HL-60 (cell line): ENCODE data around the gene AGMAT.

Experiments used
- DNase-seq, 2 experiments: peaks; one replicate each; pipeline ENCODE4 v3.0.0-alpha.2; 2010 to 2020; ENCODE audit warnings: low read depth in 1 of 2, low spot score in 1 of 2
- H3K27ac ChIP-seq: fragments of 250-450 bp; sonication (Bioruptor Pico); replicated peaks from 2 replicates; pipeline ENCODE4 v1.5.1; 2020; ENCODE audit warnings: mild to moderate bottlenecking, moderate library complexity
- H3K27me3 ChIP-seq: fragments of 250-450 bp; sonication (Bioruptor Pico); 2 replicates; pipeline ENCODE4 v1.5.1; 2021; ENCODE audit warnings: mild to moderate bottlenecking, moderate library complexity; ENCODE audit not compliant: insufficient read depth, poor library complexity, severe bottlenecking
- H3K4me3 ChIP-seq: replicated peaks from 2 replicates; pipeline ENCODE4 v1.5.1; 2011; ENCODE audit warnings: mild to moderate bottlenecking, control low read depth, low read length; ENCODE audit not compliant: insufficient read depth
- GABPA ChIP-seq: IDR thresholded peaks from 2 replicates; pipeline ENCODE4 v1.6.1; 2012; ENCODE audit warnings: low read depth
- POLR2AphosphoS5 ChIP-seq: IDR thresholded peaks from 2 replicates; pipeline ENCODE4 v1.6.1; 2012; ENCODE audit warnings: low read depth
- SPI1 ChIP-seq: IDR thresholded peaks from 2 replicates; pipeline ENCODE4 v1.6.1; 2012; ENCODE audit warnings: low read depth, mild to moderate bottlenecking, borderline replicate concordance
- TF ChIP-seq, protein P1 (sequence below): IDR thresholded peaks from one replicate; pipeline ENCODE4 v1.5.1; 2011; ENCODE audit warnings: low read length, control low read depth, inconsistent platforms; ENCODE audit not compliant: insufficient read depth
- TF ChIP-seq, protein P2 (sequence below): IDR thresholded peaks from 2 replicates; pipeline ENCODE4 v1.6.1; 2012; ENCODE audit warnings: low read depth; ENCODE audit not compliant: insufficient replicate concordance

The AGMAT gene

DNA sequence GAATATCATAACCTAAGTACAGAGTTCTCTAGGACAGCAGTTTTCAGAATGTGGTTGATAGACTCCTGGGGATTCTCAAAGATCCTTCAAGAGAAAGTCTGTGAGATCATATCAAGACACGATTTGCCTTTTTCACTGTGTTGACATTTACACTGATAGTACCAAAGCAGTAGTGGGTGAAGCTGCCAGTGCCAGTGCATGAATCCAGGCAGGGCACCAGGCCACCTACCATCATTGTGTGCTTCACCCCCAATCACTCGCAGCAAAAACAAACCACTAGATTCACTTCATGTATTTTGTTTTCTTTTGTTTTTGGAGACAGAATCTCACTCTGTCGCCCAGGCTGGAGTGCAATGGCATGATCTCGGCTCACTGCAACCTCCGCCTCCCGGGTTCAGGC lies 34.3 kb downstream of the AGMAT start:
- H3K27me3 ChIP-seq, result no peaks in the 10 kb centered on the region
- no peak overlapping the region for H3K27ac ChIP-seq
- no peak for DNase-seq
- TF ChIP-seq SPI1 (no peak), POLR2AphosphoS5 (no peak), GABPA (no peak)
- TF ChIP-seq, protein P1, sequence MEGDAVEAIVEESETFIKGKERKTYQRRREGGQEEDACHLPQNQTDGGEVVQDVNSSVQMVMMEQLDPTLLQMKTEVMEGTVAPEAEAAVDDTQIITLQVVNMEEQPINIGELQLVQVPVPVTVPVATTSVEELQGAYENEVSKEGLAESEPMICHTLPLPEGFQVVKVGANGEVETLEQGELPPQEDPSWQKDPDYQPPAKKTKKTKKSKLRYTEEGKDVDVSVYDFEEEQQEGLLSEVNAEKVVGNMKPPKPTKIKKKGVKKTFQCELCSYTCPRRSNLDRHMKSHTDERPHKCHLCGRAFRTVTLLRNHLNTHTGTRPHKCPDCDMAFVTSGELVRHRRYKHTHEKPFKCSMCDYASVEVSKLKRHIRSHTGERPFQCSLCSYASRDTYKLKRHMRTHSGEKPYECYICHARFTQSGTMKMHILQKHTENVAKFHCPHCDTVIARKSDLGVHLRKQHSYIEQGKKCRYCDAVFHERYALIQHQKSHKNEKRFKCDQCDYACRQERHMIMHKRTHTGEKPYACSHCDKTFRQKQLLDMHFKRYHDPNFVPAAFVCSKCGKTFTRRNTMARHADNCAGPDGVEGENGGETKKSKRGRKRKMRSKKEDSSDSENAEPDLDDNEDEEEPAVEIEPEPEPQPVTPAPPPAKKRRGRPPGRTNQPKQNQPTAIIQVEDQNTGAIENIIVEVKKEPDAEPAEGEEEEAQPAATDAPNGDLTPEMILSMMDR, result no peak
- TF ChIP-seq, protein P2, sequence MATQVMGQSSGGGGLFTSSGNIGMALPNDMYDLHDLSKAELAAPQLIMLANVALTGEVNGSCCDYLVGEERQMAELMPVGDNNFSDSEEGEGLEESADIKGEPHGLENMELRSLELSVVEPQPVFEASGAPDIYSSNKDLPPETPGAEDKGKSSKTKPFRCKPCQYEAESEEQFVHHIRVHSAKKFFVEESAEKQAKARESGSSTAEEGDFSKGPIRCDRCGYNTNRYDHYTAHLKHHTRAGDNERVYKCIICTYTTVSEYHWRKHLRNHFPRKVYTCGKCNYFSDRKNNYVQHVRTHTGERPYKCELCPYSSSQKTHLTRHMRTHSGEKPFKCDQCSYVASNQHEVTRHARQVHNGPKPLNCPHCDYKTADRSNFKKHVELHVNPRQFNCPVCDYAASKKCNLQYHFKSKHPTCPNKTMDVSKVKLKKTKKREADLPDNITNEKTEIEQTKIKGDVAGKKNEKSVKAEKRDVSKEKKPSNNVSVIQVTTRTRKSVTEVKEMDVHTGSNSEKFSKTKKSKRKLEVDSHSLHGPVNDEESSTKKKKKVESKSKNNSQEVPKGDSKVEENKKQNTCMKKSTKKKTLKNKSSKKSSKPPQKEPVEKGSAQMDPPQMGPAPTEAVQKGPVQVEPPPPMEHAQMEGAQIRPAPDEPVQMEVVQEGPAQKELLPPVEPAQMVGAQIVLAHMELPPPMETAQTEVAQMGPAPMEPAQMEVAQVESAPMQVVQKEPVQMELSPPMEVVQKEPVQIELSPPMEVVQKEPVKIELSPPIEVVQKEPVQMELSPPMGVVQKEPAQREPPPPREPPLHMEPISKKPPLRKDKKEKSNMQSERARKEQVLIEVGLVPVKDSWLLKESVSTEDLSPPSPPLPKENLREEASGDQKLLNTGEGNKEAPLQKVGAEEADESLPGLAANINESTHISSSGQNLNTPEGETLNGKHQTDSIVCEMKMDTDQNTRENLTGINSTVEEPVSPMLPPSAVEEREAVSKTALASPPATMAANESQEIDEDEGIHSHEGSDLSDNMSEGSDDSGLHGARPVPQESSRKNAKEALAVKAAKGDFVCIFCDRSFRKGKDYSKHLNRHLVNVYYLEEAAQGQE, result no peak
- H3K4me3 ChIP-seq, result no peak overlapping the region

DNA sequence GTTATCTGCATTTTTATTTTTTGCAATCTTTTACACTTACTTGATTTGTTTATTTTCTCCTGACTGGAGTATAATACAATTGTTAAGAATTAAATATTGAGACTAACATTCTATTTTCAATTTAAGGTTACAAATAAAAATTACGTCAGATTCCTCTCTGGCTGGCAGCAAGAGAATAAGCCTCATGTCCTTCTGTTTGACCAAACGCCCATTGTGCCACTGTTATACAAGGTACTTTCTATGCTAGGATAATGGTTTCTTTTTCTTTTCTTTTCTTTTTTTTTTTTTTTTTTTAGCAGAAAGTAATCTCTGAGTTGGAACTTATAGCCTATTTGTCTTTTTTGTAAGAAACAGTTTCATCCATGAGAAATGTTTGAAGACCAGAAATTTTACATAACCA lies 38.2 kb downstream of the AGMAT start:
- no peaks in the 10 kb centered on the region for H3K27me3 ChIP-seq
- no peak overlapping the region for H3K27ac ChIP-seq
- no peak for DNase-seq
- no peak overlapping the region for H3K4me3 ChIP-seq
- TF ChIP-seq SPI1, result no peak
- TF ChIP-seq, protein P2, result no peak

DNA sequence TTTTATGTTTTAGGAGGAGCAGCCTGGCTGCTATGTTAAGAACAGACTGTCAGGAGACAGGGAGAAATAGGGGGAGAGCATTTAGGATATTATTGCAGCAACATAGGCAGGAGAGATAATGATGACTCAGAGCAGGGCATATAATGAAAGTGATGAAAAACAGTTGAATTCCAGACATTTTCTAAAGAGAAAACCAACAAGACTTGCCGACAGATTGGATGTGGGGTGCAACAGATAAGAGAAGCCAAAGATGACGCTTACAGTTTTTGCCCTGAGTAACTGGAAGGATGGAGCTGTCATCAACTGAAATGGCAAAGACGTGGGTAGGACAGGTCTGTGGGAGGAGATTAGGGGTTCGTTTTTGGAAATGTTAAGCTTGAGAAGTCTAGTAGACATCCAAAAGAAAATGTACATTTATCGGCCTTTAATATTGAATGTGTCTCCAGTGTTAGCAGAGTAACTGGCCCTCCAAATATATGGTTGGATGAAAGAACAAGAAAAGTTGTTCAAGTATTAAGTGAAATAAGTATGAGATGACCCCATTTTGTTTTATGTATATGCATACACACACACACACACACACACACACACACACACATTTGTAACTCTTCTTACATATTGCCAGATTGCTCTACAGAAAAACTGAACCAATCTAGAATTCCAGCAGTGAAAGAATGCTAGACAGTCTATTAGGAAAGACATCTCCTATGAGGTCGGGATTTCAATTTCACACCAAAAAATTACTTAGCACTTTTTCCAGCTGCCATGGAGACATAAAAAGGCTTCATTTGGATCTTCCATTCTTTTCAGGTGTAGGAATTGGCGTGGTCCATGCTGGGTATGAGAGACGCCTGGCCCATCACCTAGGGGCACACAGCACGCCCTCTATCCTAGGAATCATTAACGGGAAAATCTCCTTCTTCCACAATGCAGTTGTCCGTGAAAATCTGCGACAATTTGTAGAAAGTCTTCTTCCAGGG lies 41.0 kb downstream of the AGMAT start:
- DNase-seq, result no peak
- Histone ChIP-seq H3K27me3 (no peaks in the 10 kb centered on the region), H3K27ac (no peak overlapping the region), H3K4me3 (no peak overlapping the region)
- TF ChIP-seq, protein P2, result no peak
- TF ChIP-seq, protein P1, result no peak
- no peak for TF ChIP-seq SPI1
- TF ChIP-seq POLR2AphosphoS5, result no peak
- no peak for TF ChIP-seq GABPA
